ENCODE data around the gene ZNF232.
"Not testable (repeated sequence)": the region's sequence is repeated elsewhere in the genome, so short reads cannot be mapped to it uniquely, and the experiment has no call there.

GRCh38 chr17:5136580-5137412 lies 25.1 kb upstream of the ZNF232 start:
- TF ChIP-seq POLR2A, CTCF (IDR thresholded peaks at IDR 0.05): not testable (repeated sequence)

Measured in heart left ventricle (tissue), 13 donors.